ENCODE data around the gene HSD17B12.

- TF ChIP-seq CTCF (conservative IDR thresholded peaks at IDR 0.05; ENCODE audit: low read length) = no peak
- no peak for TF ChIP-seq EZH2phosphoT487 (IDR thresholded peaks at IDR 0.05; ENCODE audit: borderline replicate concordance, low read depth, low read length)
These were observed 130.5 kb downstream of the HSD17B12 start for GRCh38 chr11:43810929-43811596.

Measured in OCI-LY7 (cell line).